GM21360 (cell line): ENCODE data around the gene RNF25.
"Not testable (repeated sequence)": the region's sequence is repeated elsewhere in the genome, so short reads cannot be mapped to it uniquely, and the experiment has no call there.

Experiments
- ATAC-seq: cut with Tn5 transposase; IDR thresholded peaks from one replicate; pipeline ENCODE4 v1.9.1; 2021; ENCODE audit warnings: mild to moderate bottlenecking, moderate library complexity; ENCODE audit not compliant: unreplicated experiment

RNF25 gene

DNA sequence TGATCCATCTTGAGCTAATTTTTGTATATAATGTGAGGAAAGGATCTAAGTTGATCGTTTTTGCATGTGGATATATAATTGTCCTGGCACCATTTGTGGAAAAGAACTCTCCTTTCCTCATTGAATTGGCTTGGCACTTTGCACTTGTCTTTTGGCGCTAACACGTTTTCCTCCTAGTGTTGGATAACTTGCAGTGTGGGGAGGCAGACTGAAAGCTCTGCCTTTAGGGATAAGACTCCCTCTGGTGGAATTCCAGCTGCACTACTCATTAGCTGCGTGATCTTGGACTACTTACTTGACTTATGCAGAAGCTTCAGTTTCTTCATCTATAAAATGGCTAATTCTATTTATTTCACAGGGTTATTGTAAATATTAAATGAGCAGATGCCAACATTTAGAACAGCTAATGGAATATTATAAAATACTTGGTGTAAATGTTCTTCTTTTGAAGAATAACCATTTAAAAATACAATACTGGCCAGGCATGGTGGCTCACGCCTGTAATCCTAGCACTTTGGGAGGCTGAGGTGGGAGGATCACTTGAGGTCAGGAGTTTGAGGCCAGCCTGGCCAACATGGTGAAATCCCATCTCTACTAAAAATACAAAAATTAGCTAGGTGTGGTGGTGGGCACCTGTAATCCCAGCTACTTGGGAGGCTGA, 15.7 kb upstream of the RNF25 start:
- not testable (repeated sequence) for ATAC-seq

GRCh38 chr2:218680061-218680460, 8.3 kb upstream of the RNF25 start:
- no peak for ATAC-seq

- no peak for ATAC-seq
These were observed 7.3 kb upstream of the RNF25 start for GRCh38 chr2:218679119-218679518.

GRCh38 chr2:218671097-218671653, 627 bp downstream of the RNF25 start:
- no peak for ATAC-seq

GRCh38 chr2:218664653-218665052, 7.1 kb downstream of the RNF25 start:
- no peak for ATAC-seq

DNA sequence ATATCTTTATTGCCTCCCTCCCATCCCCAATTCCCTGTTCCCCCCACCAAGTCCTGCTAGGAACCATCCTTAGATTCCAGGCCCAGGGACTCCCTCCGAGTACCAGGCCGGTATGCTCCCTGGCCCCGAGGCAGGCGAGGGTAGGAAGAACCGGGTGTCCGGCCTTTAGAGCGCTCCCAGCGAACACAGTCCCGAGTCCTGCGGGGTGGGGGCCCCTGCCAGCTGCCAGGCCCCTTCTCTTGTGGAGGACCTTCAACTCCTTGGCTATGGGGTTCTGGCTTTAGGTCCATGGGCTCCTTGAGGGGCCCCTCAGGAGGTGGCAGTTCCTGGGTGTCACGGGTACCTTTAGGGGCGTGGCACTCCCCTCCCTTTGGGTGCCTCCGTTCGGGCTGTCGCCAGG, 7.9 kb downstream of the RNF25 start:
- no peak for ATAC-seq

- no peak for ATAC-seq
These were observed 9.0 kb downstream of the RNF25 start for GRCh38 chr2:218662827-218663226.

DNA sequence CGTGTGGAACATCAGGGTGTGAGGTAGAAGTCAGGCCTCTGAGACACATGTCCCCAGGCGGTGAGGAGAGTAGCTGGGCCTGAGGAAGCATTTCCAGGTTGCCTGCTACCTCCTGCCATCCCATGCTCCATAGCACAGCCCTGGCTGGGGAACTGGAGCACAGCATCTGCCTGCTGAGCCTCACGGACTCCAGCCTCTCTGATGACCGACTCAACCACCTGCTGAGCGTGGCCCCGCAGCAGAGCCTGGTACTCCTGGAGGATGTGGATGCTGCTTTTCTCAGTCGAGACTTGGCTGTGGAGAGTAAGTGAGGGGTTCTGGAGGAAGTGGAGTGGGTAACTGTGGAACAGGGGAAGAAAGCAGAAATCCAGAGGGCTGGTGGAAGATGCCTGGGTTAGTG, 9.4 kb downstream of the RNF25 start:
- no peak for ATAC-seq

DNA sequence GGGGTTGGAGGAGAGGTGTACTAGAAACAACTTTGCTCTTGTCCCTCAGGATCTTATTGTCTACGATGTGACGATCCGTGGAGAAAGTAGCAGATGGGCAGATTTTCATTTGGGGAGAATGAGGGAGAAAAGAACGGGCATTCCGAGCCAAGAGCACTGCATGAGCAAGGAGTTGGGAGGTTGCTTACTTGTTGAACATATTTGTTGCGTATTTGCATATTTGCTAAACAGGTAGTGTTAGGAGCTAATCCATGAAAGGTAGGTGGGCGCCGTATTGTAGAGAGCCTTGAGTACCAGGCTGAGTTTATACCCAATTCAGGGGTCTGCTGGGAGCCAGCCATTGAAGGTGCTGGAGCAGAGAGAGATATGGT, 11.8 kb downstream of the RNF25 start:
- no peak for ATAC-seq

- peak; percentile 91 for ATAC-seq
These were observed 12.4 kb downstream of the RNF25 start, which contains the start of the genes BCS1L and ZNF142 for GRCh38 chr2:218659258-218659987. TSS of gene BCS1L (plus strand) at chr2:218659683. CDS start at chr2:218660988, 1,305 bp downstream. TSS of gene ZNF142 (minus strand) at chr2:218659623. CDS start at chr2:218656429, 3,194 bp downstream.

DNA sequence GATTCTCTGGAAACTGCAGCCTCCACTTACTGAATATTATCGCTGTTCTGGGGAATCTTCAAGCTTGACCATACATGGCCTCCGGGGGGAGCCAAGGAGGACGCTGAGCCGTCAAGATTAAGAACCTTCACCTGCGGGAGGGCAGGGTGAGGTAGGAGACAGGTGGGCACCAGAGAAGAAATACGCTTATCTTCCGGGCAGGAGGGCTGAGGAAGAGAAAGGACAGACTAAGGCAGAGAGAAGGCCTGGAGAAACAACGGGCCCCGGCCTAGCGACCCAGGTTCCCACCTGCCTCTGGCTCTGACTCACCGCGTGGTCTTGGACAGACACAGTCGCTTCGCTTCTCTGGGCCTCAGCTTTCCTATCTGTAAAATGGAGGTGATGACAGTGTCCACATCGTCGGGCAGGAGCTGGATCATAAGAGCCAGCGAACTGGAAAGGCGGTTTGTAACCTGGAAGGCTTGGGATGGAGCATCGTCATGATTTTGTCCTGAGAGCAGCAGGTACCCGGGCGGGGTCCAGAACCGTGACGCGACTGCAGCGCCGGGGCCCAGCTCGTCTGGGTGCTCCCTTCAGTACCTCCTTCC, 13.0 kb downstream of the RNF25 start:
- peak; percentile 35 for ATAC-seq

- no peak for ATAC-seq
These were observed 16.1 kb downstream of the RNF25 start for GRCh38 chr2:218655751-218656150.

DNA sequence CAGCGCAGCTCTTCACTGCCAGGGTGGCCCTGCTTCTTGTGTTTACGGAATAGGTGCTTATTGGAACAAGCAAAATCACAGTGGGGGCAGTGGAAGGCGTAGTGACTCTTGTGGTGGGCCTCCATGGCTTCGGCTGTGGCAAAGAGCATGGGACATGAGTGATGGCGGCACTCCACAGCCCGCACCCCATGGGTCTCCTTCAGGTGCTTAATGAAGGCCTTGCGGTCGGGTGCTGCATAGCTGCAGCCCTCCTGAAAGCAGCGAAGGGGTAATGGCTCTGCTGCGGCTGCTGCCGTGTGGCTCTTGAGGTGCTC, 23.1 kb downstream of the RNF25 start:
- ATAC-seq = no peak

GRCh38 chr2:218648088-218648786, 23.6 kb downstream of the RNF25 start:
- no peak for ATAC-seq

DNA sequence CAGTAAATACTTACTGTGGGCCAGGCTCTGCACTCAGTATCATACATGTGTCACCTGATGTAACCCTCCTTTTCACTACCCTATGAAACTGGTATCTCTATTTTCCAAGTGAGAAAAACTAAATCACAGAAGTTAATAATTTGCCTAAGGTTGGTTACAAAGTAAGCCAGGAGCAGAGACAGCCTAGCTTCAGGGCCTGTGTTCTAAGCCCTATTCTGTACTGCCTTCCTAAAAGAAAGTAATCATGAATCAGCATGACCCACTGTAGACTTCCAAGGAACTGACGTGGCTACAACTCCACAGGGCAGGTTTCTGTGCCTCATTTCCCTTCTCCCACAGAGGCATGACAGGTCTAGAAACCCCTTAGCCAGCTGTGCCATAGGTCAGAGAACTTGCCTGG, 26.7 kb downstream of the RNF25 start:
- ATAC-seq = no peak

- no peak for ATAC-seq
These were observed 27.1 kb downstream of the RNF25 start for GRCh38 chr2:218644721-218645120.

- ATAC-seq = no peak
These were observed 28.0 kb downstream of the RNF25 start for GRCh38 chr2:218643751-218644310.

- ATAC-seq = no peak
These were observed 29.0 kb downstream of the RNF25 start for GRCh38 chr2:218642786-218643185.

DNA sequence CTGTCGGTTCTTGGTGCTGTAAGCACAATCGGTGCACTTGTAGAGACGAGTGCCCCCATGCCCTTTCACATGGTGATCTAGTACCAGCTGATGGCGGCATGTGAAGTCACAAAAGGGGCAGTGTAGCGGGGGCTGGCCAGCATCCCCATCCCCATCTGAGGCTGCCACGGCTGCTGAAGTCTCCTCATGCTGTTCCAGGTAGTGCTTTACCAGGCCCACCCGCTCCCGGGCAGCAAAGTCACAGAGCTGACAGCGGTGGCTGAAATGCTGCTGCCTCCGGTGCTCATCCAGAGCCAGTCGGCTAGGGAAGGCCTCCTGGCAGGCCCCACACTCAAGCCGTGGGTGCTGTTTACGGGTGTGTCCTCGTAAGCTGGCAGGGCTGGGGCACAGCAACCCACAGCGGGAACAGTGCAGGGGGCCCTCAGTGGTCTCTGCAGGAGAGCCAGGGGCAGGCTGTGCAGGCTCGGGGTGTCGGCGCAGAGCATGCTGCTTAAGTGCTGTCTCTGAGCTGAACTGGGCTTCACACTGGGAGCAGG, 29.6 kb downstream of the RNF25 start:
- ATAC-seq = no peak

- ATAC-seq = no peak
These were observed 33.4 kb downstream of the RNF25 start for GRCh38 chr2:218638372-218638771.

DNA sequence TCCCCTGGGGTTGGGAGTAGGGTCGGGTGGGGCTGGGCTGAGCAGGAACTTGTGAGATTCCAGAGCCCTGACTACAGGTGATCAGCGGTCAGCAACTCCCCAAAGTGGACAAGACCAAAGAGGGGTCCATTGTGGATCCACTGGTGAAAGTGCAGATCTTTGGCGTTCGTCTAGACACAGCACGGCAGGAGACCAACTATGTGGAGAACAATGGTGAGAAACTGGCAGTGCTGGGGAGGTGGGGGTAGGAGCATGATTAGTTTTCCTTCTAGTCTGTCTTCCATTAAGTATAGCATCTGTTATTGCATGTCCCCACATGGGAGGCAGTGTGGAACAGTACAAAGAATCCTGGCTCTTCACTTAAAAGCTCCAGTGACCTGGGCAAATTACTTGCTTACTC, 36.1 kb downstream of the RNF25 start:
- ATAC-seq = no peak
